ENCODE results near the gene PTPN20. TPM values are rescaled to one million over a fixed set of nuclear protein-coding genes. Genes with fewer than 3 reads are reported as not detected.
"Not testable (repeated sequence)": the region's sequence is repeated elsewhere in the genome, so short reads cannot be mapped to it uniquely, and the experiment has no call there.

PTPN20 gene
- polyA plus RNA-seq, 3 donors, result 1.8 to 3.4 (median 3.0) TPM

DNA sequence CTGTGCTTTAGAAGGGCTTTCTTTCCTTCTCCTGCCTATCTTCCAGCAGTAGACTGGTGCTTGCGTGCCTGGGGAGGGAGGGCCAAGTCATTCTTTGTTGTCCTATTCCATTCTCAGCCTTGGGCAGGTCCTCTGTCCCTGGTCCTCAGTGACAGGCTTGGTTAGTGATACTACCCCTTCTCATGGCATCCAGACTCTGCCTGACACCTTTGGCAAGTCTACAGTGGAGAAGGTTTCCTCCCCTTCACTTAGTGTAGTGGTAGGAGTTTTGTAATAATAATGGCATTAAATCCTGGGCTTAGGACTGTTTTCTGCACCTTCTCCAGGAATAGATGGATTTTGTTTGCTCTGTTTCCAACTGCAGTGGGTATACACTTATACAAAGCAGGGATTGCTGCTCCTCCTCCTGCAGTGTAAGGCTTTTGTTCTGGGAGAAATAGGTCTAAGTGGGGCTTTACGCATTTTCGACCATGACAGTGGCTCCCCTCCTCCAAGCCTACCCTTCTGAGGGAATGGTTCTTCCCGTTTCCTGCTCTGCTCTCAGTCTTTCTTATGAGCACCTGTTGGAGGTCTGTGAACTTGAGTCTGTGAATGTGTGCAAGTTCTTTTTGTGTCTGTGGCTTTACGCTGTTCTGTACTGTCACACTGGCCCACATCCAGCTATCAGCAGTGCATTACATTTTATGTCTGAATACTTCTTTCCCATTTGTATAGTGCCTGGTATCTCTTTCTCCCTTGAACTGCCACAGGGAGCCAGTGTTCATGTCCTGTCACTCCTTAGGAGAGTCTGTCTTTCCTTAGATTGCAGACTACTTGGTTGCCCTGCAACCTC, 37.7 kb downstream of the PTPN20 start:
- DNase-seq (ENCODE audit: low read depth in 3 of 3, low spot score in 2 of 3), result not testable (repeated sequence)

DNA sequence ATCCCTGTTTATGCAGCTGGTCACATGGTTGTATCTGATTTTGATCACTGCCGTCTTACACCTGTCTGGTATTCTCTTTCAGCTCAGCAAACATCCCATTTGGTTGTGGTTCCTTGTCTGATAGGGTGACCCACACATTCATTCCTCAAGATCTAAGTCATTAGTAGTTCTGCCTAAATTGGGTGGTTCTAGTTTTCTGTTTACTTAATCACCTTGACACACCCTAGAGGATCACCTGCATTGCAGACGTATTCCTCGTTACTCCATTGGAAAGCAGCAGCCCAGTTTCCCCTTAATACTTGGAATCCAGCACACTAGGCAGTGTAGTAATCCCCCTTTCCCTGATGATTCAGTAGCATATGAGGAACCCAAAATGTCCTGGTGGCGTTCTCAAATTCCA, 41.3 kb downstream of the PTPN20 start:
- not testable (repeated sequence) for DNase-seq (ENCODE audit: low read depth in 3 of 3, low spot score in 2 of 3)

DNA sequence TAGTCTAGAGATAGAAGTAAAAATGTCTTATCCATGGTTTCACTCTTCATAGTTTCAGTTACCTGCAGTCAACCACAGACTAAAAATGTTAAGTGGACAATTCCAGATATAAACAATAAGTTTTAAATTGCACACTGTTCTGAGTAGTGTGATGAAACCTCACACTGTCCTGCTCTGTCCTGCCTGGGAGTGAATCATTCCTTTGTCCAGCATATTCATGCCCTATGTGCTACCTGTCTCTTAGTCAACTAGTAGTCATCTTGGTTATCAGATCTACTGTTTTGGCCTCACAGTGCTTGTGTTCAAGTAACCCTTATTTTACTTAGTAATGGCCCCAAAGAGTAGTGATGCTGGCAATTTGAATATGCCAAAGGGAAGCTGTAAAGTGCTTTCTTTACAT, 49.5 kb downstream of the PTPN20 start:
- DNase-seq (ENCODE audit: low read depth in 3 of 3, low spot score in 2 of 3), result not testable (repeated sequence)

GRCh38 chr10:46963356-46963755, 52.1 kb downstream of the PTPN20 start:
- not testable (repeated sequence) for DNase-seq (ENCODE audit: low read depth in 3 of 3, low spot score in 2 of 3)

GRCh38 chr10:46967013-46967412, 55.8 kb downstream of the PTPN20 start:
- not testable (repeated sequence) for DNase-seq (ENCODE audit: low read depth in 3 of 3, low spot score in 2 of 3)

DNA sequence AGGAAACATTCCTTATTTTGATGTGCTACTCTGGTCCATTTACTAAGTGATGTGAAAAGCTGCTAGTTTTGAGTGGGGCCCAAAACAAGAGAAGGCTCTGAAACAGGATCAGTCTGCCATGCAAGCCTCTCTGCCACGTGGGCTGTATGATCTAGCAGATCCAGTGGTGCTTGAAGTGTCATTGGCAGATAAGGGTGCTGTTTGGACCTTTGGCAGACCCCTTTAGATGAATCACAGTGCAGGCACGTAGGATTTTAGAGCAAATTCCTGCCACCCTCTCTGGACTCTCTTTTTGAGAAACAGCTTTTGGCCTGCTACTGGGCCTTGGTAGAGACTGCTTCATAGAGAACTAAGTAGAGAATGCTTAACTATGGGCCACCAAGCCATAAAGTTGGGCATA, 69.0 kb downstream of the PTPN20 start:
- DNase-seq (ENCODE audit: low read depth in 3 of 3, low spot score in 2 of 3), result not testable (repeated sequence)

- not testable (repeated sequence) for DNase-seq (ENCODE audit: low read depth in 3 of 3, low spot score in 2 of 3)
Observed at GRCh38 chr10:46987233-46987924, 76.2 kb downstream of the PTPN20 start.

DNA sequence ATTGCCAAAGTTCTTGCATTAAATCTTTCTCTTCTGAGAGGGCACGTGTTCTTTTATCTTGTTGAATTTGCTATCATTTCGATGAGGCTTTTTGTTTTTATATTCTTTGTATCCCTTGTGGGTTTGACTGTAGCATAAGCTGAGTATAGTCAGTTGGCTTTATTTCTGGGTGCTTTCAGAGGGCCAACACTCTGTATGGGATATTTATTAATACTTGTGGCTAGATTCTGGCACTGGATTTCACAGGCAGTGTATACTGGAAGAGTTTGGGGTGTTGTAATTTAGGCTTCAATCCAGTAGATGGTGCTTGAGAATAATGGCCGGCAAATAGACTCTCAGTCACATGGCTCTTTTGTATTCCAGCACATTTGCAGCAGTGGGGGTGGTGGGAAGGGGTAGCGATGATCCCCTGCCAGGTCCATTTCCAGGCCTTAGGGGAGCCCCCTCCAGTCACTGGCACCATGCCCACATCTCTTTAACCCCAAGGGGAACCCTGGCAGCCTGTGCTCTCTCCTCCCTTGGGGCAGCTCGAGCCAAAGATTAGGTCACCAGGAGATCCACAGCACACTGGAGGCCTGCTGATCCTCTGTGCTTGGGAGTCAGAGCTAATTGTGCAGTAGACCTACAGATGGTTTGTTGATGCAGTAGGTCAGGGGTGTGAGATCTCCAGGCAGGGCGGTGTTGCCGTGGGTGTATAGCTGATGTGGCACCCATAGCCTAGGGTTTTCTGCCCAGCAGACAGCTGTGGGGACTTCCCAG, 81.8 kb downstream of the PTPN20 start:
- no peak for DNase-seq (ENCODE audit: low read depth in 3 of 3, low spot score in 2 of 3)

DNA sequence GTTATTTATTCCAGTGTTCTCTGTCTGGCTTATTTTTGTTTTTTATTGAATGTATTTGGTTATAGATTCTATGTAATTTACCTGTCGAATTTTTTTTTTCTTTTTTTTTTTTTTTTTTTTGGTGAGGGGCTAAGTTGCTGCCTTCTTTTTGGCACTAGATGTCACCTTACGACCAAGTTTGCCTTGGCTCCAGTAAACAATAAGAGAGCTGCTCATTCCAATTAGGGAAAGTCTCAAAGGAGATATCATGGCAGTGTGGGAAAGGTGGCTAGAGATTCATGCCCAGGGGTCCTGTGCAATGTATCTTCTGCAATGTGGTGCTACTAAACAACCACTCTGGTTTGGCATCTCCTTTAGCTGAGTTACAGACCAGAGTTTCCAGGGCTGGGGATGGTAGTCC, 84.0 kb downstream of the PTPN20 start:
- no peak for DNase-seq (ENCODE audit: low read depth in 3 of 3, low spot score in 2 of 3)

DNA sequence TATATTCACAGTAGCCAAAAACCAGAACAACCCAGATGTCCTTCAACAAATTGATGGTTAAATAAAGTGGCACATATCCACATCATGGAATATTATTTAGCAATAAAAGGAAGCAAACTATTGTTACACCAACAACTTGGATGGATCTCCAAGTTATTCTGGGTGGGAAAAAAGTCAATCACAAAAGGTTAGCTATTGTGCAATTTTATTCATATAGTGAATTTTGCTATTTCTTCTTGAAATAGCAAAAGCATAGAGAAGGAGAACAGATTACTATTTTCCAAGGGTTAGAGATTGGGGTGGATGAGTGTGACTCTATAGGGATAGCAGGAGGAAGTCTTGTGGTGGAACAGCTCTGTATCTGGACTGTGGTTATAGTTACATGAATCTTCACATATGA, 87.0 kb downstream of the PTPN20 start:
- DNase-seq (ENCODE audit: low read depth in 3 of 3, low spot score in 2 of 3), result no peak

GRCh38 chr10:46998595-46998994, 87.4 kb downstream of the PTPN20 start:
- no peak for DNase-seq (ENCODE audit: low read depth in 3 of 3, low spot score in 2 of 3)

- DNase-seq (ENCODE audit: low read depth in 3 of 3, low spot score in 2 of 3), result no peak
Observed at GRCh38 chr10:46999217-46999616, 88.0 kb downstream of the PTPN20 start.

DNA sequence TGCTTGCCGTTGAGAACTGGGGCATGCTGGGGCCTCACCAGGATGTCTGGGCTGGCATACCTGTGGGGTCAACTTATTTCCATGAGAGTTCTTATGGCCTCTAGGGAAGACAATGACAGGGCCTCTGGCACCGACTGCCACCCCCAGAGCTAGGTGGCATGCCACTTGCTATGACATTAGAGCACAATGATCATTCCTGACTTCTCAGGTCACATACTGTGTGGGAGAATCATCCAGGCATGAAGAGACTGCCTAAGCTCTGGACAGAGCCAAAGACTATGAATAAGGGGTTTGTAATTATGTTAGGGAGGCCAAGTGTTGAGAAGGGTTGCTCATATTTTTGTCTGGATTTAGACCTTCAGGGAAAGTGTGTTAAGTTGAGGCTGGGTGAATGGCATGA, 97.5 kb downstream of the PTPN20 start:
- no peak for DNase-seq (ENCODE audit: low read depth in 3 of 3, low spot score in 2 of 3)

- no peak for DNase-seq (ENCODE audit: low read depth in 3 of 3, low spot score in 2 of 3)
Observed at GRCh38 chr10:47009215-47009838, 98.1 kb downstream of the PTPN20 start.

- DNase-seq (ENCODE audit: low read depth in 3 of 3, low spot score in 2 of 3), result no peak
Observed at GRCh38 chr10:47010036-47010435, 98.8 kb downstream of the PTPN20 start.

DNA sequence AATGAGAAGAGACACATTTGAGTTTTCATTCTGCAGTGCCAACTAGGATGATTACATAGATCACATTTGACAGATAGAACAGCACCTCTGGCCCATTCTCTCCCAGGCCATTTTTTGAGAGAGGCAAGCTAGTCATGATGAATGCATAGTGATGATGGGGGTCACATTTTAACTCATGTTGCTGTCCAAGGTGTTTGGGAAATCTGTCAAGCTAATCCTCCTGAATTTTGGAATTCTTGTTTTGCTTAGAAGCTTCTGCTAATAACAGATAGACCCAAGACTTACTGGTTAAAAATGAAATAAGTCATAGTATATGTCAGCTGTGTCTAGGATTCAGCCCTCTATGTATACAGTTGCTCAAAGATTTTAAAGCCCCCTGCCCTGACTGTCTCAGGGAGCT, 101.0 kb downstream of the PTPN20 start:
- DNase-seq (ENCODE audit: low read depth in 3 of 3, low spot score in 2 of 3), result no peak

DNA sequence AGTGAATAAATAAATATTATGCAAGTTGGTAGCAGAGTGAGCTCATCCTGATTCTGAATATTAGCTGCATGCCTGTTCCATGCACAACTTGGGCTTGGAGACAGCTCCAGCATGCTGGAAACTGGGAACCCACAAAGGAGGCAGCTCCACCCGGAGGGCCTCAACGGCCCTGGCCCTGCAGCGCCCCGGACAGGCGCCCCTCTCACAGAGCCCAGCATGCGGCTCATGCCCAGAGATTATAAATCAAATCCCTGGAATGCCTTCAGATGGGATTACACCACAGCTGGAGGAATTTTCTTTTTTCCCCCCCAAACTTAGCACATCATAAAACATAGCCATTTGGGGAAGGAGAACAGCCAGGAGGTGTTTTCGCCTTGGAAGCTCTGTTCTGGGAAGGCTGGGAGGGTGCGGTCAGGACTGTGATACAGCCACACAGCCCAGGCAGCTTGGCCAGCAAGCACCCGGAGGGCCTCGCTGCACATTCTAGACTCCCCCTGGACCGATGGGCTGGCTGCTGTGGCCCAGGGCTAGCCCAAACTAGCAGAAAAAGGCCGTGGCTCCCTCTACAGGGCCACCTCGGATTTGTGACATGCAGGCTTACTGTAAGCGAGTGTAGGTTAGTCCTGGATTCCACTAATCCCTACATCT, 102.4 kb downstream of the PTPN20 start:
- DNase-seq (ENCODE audit: low read depth in 3 of 3, low spot score in 2 of 3), result no peak

GRCh38 chr10:47015404-47015803, 104.2 kb downstream of the PTPN20 start:
- DNase-seq (ENCODE audit: low read depth in 3 of 3, low spot score in 2 of 3), result no peak

DNA sequence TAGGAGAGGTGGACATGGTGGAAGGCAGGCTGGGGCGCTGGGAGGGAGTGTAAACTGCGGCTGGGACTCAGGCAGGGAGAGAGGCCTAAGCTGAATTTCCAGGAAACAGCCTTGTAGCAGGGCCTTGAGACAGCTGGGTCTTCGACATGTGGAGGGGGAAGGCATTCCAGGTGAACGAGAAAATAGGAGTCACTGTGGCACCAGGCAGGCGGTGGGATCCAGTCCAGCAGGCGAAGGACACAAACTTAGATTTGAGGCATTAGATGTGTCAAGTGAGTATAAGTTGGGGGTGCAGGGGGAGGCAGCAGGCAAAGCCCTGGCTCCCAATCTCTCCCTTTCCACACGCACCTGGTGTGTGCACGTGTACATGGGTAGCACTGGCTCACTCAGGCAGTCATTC, 105.3 kb downstream of the PTPN20 start:
- no peak for DNase-seq (ENCODE audit: low read depth in 3 of 3, low spot score in 2 of 3)

DNA sequence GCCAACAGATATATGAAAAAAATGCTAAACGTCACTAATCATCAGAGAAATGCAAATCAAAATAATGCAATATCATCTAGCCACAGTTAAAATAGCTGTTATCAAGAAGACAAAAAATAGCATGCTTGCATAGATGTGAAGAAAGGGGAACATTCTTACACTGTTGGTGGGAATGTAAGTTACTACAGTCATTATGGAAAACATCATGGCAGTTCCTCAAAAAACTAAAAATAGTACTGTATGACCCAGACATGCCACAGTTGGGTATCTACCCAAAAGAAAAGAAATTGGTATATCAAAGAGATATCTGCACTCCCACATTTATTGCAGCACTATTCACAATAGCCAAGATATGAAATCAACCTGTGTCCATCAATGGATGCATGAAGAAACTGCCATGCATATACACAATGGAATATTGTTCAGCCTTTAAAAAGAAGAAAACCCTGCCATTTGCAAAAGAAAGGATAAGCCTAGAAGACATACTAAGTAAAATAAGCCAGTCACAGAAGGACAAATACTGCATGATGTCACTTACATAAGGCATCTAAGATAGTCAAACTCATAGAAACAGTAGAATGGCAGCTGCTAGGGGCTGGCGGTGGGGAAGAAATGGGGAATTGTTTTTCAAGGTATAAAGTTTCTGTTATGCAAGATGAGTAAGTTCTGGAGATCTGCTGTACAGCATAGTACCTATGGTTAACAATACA, 107.0 kb downstream of the PTPN20 start:
- DNase-seq (ENCODE audit: low read depth in 3 of 3, low spot score in 2 of 3), result no peak

All from right renal cortex interstitium (tissue), 3 donors.